HEK293 (cell line): Measurements from ENCODE around the gene HID1.
A peak's percentile ranks its signal among the peaks of the same experiment; 100 is the strongest.

Experiments used
- HOXC10 ChIP-seq: sonication (generic); formaldehyde crosslinking; IDR thresholded peaks from 2 replicates; pipeline ENCODE4 v1.8.1; 2023; ENCODE audit warnings: mild to moderate bottlenecking, missing genetic modification reagents
- KLF7 ChIP-seq: fragments of 450-650 bp; formaldehyde crosslinking; IDR thresholded peaks from 2 replicates; pipeline ENCODE4 v1.5.1; 2016; ENCODE audit warnings: missing biosample characterization, missing genetic modification characterization, borderline replicate concordance
- KLF9 ChIP-seq: fragments of 450-650 bp; formaldehyde crosslinking; IDR thresholded peaks from 2 replicates; pipeline ENCODE4 v1.5.1; 2016; ENCODE audit warnings: missing biosample characterization, missing genetic modification characterization, low read depth
- MZF1 ChIP-seq: fragments of 450-650 bp; formaldehyde crosslinking; IDR thresholded peaks from 2 replicates; pipeline ENCODE4 v1.5.1; 2017; ENCODE audit warnings: missing biosample characterization, missing genetic modification characterization, borderline replicate concordance
- OSR2 ChIP-seq: fragments of 450-650 bp; formaldehyde crosslinking; IDR thresholded peaks from 2 replicates; pipeline ENCODE4 v1.5.1; 2016; ENCODE audit warnings: missing biosample characterization, missing genetic modification characterization
- PRDM1 ChIP-seq: fragments of 450-650 bp; formaldehyde crosslinking; IDR thresholded peaks from 2 replicates; pipeline ENCODE4; 2016; ENCODE audit warnings: missing biosample characterization, missing genetic modification characterization
- RBAK ChIP-seq: fragments of 450-650 bp; formaldehyde crosslinking; IDR thresholded peaks from 2 replicates; pipeline ENCODE4 v1.5.1; 2016; ENCODE audit warnings: missing biosample characterization, missing genetic modification characterization
- SP2 ChIP-seq: fragments of 450-650 bp; formaldehyde crosslinking; IDR thresholded peaks from 2 replicates; pipeline ENCODE4 v1.5.1; 2016; ENCODE audit warnings: missing biosample characterization, missing genetic modification characterization
- SP3 ChIP-seq: fragments of 450-650 bp; formaldehyde crosslinking; IDR thresholded peaks from 2 replicates; pipeline ENCODE4 v1.5.1; 2016; ENCODE audit warnings: missing biosample characterization, missing genetic modification characterization
- TRIM28 ChIP-seq: IDR thresholded peaks from 2 replicates; pipeline ENCODE4 v1.6.1; 2011; ENCODE audit warnings: low read length, control low read depth, borderline replicate concordance
- WT1 ChIP-seq: fragments of 450-650 bp; formaldehyde crosslinking; IDR thresholded peaks from 2 replicates; pipeline ENCODE4 v1.5.1; 2016; ENCODE audit warnings: missing biosample characterization, missing genetic modification characterization
- YY1 ChIP-seq: fragments of 450-650 bp; formaldehyde crosslinking; IDR thresholded peaks from 2 replicates; pipeline ENCODE4 v1.5.1; 2018; ENCODE audit warnings: missing biosample characterization, missing genetic modification characterization
- ZIC2 ChIP-seq: fragments of 450-650 bp; formaldehyde crosslinking; IDR thresholded peaks from 2 replicates; pipeline ENCODE4 v1.5.1; 2016; ENCODE audit warnings: missing biosample characterization, missing genetic modification characterization
- ZNF10 ChIP-seq: fragments of 450-650 bp; formaldehyde crosslinking; IDR thresholded peaks from 2 replicates; pipeline ENCODE4 v1.5.1; 2017; ENCODE audit warnings: missing biosample characterization, missing genetic modification characterization
- ZNF138 ChIP-seq: fragments of 450-650 bp; formaldehyde crosslinking; IDR thresholded peaks from 2 replicates; pipeline ENCODE4 v1.5.1; 2016; ENCODE audit warnings: missing biosample characterization, missing genetic modification characterization, borderline replicate concordance
- ZNF140 ChIP-seq: fragments of 450-650 bp; formaldehyde crosslinking; IDR thresholded peaks from 2 replicates; pipeline ENCODE4 v1.5.1; 2016; ENCODE audit warnings: missing biosample characterization, missing genetic modification characterization
- ZNF155 ChIP-seq: fragments of 450-650 bp; formaldehyde crosslinking; IDR thresholded peaks from 2 replicates; pipeline ENCODE4 v1.5.1; 2016; ENCODE audit warnings: missing biosample characterization, missing genetic modification characterization
- ZNF223 ChIP-seq: fragments of 450-650 bp; formaldehyde crosslinking; IDR thresholded peaks from 2 replicates; pipeline ENCODE4 v1.5.1; 2016; ENCODE audit warnings: missing biosample characterization, missing genetic modification characterization
- ZNF302 ChIP-seq: fragments of 450-650 bp; formaldehyde crosslinking; IDR thresholded peaks from 2 replicates; pipeline ENCODE4 v1.5.1; 2016; ENCODE audit warnings: missing biosample characterization, missing genetic modification characterization, low read depth
- ZNF394 ChIP-seq: fragments of 450-650 bp; formaldehyde crosslinking; IDR thresholded peaks from 2 replicates; pipeline ENCODE4 v1.5.1; 2016; ENCODE audit warnings: missing biosample characterization, missing genetic modification characterization, mild to moderate bottlenecking, moderate library complexity, borderline replicate concordance
- ZNF548 ChIP-seq: fragments of 450-650 bp; formaldehyde crosslinking; IDR thresholded peaks from 2 replicates; pipeline ENCODE4 v1.5.1; 2016; ENCODE audit warnings: missing biosample characterization, missing genetic modification characterization
- ZNF558 ChIP-seq: fragments of 450-650 bp; formaldehyde crosslinking; IDR thresholded peaks from 2 replicates; pipeline ENCODE4 v1.5.1; 2016; ENCODE audit warnings: missing biosample characterization, missing genetic modification characterization
- ZNF600 ChIP-seq: fragments of 450-650 bp; formaldehyde crosslinking; IDR thresholded peaks from 2 replicates; pipeline ENCODE4 v1.5.1; 2016; ENCODE audit warnings: missing biosample characterization, missing genetic modification characterization
- ZNF624 ChIP-seq: fragments of 450-650 bp; formaldehyde crosslinking; IDR thresholded peaks from 2 replicates; pipeline ENCODE4 v1.5.1; 2017; ENCODE audit warnings: missing biosample characterization, missing genetic modification characterization
- ZNF768 ChIP-seq: fragments of 450-650 bp; formaldehyde crosslinking; IDR thresholded peaks from 2 replicates; pipeline ENCODE4 v1.5.1; 2018; ENCODE audit warnings: missing biosample characterization, mild to moderate bottlenecking, missing genetic modification characterization
- ZNF830 ChIP-seq: fragments of 450-650 bp; IDR thresholded peaks from 2 replicates; pipeline ENCODE4 v1.5.0; 2018; ENCODE audit warnings: missing biosample characterization, missing genetic modification characterization, low read depth, mild to moderate bottlenecking, moderate library complexity
- TF ChIP-seq, protein P1 (sequence below): fragments of 450-650 bp; formaldehyde crosslinking; IDR thresholded peaks from 2 replicates; pipeline ENCODE4 v1.5.1; 2017; ENCODE audit warnings: missing biosample characterization, missing genetic modification characterization
- TF ChIP-seq, protein P2 (sequence below): fragments of 450-650 bp; formaldehyde crosslinking; IDR thresholded peaks from 2 replicates; pipeline ENCODE4 v1.5.1; 2016; ENCODE audit warnings: missing biosample characterization, missing genetic modification characterization
- TF ChIP-seq, protein P3 (sequence below): fragments of 450-650 bp; formaldehyde crosslinking; IDR thresholded peaks from 2 replicates; pipeline ENCODE4 v1.5.1; 2016; ENCODE audit warnings: missing biosample characterization, missing genetic modification characterization, low read depth
- TF ChIP-seq, protein P4 (sequence below): fragments of 450-650 bp; formaldehyde crosslinking; IDR thresholded peaks from 2 replicates; pipeline ENCODE4 v1.5.1; 2016; ENCODE audit warnings: missing biosample characterization, missing genetic modification characterization
- TF ChIP-seq, protein P5 (sequence below): fragments of 450-650 bp; formaldehyde crosslinking; IDR thresholded peaks from 2 replicates; pipeline ENCODE4 v1.5.1; 2016; ENCODE audit warnings: missing biosample characterization, missing genetic modification characterization
- TF ChIP-seq, protein P6 (sequence below): fragments of 450-650 bp; formaldehyde crosslinking; IDR thresholded peaks from 2 replicates; pipeline ENCODE4 v1.5.1; 2016; ENCODE audit warnings: missing biosample characterization, missing genetic modification characterization

The HID1 gene

DNA sequence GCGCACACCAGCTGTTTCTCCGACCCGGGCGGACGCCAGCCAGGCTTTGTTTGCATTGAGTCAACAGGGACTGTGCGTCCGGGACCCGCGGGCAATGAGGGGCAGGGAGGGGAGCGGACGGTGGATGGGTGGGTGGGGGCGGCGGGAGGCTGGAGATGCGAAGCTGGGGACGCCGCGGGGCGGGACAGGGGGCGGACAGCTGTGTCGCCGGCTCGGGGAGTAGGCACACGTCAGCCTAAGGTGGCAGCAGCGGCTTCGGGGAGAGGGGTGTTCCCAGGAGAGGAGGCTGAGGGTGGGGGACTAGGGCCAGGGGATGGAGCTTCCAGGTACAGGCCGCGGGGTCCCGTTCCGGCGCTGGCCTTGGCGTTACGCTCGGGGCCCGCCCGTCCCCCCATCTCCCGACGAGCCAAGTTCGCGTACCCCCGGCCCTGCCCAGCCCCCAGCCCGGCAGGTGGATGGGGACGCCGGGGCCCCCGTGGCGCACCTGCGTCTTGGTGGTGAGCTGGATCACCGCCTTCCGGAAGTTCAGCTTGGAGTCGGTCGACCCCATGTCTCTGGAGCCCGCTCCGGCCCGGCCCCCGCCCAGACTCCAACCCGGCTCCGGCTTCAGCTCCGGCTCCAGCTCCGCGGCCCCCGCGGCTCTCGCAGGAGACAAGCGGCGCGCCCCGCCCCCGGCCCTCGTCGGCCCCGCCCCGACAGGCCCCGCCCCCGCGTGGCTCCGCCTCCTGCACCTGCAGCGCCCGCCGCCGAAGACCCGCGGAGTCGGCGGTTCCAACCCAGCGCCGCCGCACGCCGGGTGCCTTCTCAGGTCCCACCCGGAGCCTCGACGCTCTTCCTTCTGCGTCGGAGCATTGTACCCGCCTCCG is at the start of gene HID1 (continued):
- TF ChIP-seq, protein P1, sequence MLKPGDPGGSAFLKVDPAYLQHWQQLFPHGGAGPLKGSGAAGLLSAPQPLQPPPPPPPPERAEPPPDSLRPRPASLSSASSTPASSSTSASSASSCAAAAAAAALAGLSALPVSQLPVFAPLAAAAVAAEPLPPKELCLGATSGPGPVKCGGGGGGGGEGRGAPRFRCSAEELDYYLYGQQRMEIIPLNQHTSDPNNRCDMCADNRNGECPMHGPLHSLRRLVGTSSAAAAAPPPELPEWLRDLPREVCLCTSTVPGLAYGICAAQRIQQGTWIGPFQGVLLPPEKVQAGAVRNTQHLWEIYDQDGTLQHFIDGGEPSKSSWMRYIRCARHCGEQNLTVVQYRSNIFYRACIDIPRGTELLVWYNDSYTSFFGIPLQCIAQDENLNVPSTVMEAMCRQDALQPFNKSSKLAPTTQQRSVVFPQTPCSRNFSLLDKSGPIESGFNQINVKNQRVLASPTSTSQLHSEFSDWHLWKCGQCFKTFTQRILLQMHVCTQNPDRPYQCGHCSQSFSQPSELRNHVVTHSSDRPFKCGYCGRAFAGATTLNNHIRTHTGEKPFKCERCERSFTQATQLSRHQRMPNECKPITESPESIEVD (tag by site-specific recombination) = no peak
- TF ChIP-seq OSR2 (tag by site-specific recombination) (no peak), TRIM28 (no peak), ZNF600 (tag by site-specific recombination) (peak; percentile 99; the same call in 1 of the 2 replicates), ZNF548 (no peak), ZIC2 (tag by site-specific recombination) (peak; percentile 70), ZNF830 (tag by site-specific recombination) (no peak), KLF9 (tag by site-specific recombination) (peak; percentile 57; the same call in 1 of the 2 replicates), ZNF10 (tag by site-specific recombination) (no peak), SP2 (peak; percentile 67), KLF7 (tag by site-specific recombination) (no peak), ZNF302 (tag by site-specific recombination) (no peak), HOXC10 (CRISPR knock-in tag) (no peak), RBAK (no peak), ZNF138 (tag by site-specific recombination) (no peak), ZNF155 (tag by site-specific recombination) (no peak), ZNF394 (tag by site-specific recombination) (peak; percentile 41; the same call in 1 of the 2 replicates), YY1 (tag by site-specific recombination) (no peak), ZNF624 (tag by site-specific recombination) (no peak), ZNF768 (no peak), ZNF558 (no peak), MZF1 (tag by site-specific recombination) (no peak), PRDM1 (no peak), ZNF140 (tag by site-specific recombination) (no peak), ZNF223 (tag by site-specific recombination) (no peak), SP3 (tag by site-specific recombination) (peak; percentile 64), WT1 (tag by site-specific recombination) (no peak)
- TF ChIP-seq, protein P2, sequence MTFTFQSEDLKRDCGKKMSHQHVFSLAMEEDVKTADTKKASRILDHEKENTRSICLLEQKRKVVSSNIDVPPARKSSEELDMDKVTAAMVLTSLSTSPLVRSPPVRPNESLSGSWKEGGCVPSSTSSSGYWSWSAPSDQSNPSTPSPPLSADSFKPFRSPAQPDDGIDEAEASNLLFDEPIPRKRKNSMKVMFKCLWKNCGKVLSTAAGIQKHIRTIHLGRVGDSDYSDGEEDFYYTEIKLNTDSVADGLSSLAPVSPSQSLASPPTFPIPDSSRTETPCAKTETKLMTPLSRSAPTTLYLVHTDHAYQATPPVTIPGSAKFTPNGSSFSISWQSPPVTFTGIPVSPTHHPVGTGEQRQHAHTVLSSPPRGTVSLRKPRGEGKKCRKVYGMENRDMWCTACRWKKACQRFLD (tag by site-specific recombination) = no peak
- TF ChIP-seq, protein P3, sequence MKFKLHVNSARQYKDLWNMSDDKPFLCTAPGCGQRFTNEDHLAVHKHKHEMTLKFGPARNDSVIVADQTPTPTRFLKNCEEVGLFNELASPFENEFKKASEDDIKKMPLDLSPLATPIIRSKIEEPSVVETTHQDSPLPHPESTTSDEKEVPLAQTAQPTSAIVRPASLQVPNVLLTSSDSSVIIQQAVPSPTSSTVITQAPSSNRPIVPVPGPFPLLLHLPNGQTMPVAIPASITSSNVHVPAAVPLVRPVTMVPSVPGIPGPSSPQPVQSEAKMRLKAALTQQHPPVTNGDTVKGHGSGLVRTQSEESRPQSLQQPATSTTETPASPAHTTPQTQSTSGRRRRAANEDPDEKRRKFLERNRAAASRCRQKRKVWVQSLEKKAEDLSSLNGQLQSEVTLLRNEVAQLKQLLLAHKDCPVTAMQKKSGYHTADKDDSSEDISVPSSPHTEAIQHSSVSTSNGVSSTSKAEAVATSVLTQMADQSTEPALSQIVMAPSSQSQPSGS (tag by site-specific recombination) = no peak
- TF ChIP-seq, protein P4, sequence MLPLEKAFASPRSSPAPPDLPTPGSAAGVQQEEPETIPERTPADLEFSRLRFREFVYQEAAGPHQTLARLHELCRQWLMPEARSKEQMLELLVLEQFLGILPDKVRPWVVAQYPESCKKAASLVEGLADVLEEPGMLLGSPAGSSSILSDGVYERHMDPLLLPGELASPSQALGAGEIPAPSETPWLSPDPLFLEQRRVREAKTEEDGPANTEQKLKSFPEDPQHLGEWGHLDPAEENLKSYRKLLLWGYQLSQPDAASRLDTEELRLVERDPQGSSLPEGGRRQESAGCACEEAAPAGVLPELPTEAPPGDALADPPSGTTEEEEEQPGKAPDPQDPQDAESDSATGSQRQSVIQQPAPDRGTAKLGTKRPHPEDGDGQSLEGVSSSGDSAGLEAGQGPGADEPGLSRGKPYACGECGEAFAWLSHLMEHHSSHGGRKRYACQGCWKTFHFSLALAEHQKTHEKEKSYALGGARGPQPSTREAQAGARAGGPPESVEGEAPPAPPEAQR (tag by site-specific recombination) = no peak
- TF ChIP-seq, protein P5, sequence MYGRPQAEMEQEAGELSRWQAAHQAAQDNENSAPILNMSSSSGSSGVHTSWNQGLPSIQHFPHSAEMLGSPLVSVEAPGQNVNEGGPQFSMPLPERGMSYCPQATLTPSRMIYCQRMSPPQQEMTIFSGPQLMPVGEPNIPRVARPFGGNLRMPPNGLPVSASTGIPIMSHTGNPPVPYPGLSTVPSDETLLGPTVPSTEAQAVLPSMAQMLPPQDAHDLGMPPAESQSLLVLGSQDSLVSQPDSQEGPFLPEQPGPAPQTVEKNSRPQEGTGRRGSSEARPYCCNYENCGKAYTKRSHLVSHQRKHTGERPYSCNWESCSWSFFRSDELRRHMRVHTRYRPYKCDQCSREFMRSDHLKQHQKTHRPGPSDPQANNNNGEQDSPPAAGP (tag by site-specific recombination) = no peak; the same call in none of the 2 replicates
- TF ChIP-seq, protein P6, sequence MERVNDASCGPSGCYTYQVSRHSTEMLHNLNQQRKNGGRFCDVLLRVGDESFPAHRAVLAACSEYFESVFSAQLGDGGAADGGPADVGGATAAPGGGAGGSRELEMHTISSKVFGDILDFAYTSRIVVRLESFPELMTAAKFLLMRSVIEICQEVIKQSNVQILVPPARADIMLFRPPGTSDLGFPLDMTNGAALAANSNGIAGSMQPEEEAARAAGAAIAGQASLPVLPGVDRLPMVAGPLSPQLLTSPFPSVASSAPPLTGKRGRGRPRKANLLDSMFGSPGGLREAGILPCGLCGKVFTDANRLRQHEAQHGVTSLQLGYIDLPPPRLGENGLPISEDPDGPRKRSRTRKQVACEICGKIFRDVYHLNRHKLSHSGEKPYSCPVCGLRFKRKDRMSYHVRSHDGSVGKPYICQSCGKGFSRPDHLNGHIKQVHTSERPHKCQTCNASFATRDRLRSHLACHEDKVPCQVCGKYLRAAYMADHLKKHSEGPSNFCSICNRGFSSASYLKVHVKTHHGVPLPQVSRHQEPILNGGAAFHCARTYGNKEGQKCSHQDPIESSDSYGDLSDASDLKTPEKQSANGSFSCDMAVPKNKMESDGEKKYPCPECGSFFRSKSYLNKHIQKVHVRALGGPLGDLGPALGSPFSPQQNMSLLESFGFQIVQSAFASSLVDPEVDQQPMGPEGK = peak; percentile 94
